ENCODE data around the gene ACOX3.

Gene ACOX3

GRCh38 chr4:8332038-8332857, 108.3 kb downstream of the ACOX3 start:
- no peak for DNase-seq

- no peak for DNase-seq
Measured at GRCh38 chr4:8331575-8331955, 109.0 kb downstream of the ACOX3 start.

GRCh38 chr4:8330821-8331574, 109.5 kb downstream of the ACOX3 start:
- DNase-seq = no peak

- no peak for DNase-seq
Measured at GRCh38 chr4:8329859-8330761, 110.4 kb downstream of the ACOX3 start.

- no peak for DNase-seq
Measured at GRCh38 chr4:8329560-8329858, 111.0 kb downstream of the ACOX3 start.

GRCh38 chr4:8328866-8329559, 111.5 kb downstream of the ACOX3 start:
- no peak for DNase-seq

DNA sequence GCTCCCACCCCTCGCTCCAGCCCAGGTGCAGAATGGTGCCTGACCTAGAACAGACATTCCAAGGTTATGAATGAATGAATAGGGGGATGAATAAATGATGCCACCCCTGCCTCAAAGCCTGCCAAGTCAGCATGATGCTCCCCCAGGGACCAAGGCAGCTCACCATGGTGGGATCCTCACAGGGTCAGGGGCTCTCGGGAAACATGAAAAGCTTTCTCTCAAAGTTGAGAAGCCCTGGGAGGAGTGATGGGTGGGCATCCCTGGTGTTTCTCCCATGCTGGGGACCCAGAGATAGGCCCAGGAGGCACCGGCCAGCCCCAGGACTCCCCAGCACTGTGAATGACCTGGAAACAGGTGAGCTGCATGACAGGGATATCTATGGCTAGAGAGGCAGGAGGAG, 112.1 kb downstream of the ACOX3 start:
- no peak for DNase-seq

DNA sequence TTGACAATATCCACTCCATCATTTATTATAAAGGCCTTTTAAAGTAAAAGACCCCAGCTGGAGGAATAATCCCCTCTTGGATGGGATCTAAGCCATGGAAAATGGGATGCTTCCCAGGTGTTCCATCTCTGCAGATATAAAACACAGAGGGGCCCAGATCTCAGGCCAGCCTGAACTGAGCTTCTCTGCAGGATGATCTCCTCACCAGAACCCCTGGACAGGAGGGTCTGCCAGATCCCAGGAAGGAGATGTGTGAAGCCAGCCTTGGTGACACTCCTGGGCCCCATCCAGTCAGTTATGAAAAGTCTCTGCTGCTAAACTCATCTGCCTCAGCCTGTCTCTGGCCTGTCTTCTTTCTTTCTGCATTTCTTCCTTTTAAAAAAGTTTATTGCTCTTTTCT, 114.3 kb downstream of the ACOX3 start:
- no peak for DNase-seq

DNA sequence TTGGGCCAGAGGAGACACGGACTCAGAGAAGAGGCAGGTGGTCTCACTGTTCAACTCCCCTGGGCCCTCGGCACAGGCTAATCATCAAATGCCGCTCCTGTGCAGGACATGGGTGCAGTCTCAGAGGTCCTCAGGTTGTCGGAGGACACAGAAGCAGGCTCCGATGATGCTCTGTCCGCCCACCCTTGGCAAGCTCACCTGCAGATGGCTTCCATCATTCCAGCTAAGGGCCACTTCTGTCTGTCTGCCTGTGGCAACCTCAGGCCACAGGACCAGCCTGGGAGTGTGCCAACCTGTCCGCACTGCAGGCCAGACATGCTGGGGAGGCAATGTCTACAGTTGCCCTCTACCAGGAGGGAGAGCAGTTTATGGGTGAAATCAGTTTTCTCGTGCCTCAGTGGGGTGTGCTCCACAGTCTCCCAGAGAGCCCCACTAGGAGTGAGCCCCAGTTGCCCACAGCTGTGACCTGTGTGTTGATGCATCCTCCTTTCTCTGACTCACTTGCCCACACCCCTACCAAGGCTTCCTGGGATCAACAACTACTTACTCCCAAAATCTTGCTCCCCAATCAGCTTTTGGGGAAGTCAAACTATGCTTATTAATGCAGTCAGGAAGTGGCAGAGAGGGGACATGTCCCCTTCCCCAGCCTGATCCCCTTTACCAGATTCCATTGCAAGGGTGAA, 115.1 kb downstream of the ACOX3 start:
- no peak for DNase-seq

GRCh38 chr4:8324640-8325239, 115.8 kb downstream of the ACOX3 start:
- DNase-seq = no peak

GRCh38 chr4:8323947-8324555, 116.5 kb downstream of the ACOX3 start:
- no peak for DNase-seq

GRCh38 chr4:8322794-8323704, 117.5 kb downstream of the ACOX3 start:
- no peak for DNase-seq

DNA sequence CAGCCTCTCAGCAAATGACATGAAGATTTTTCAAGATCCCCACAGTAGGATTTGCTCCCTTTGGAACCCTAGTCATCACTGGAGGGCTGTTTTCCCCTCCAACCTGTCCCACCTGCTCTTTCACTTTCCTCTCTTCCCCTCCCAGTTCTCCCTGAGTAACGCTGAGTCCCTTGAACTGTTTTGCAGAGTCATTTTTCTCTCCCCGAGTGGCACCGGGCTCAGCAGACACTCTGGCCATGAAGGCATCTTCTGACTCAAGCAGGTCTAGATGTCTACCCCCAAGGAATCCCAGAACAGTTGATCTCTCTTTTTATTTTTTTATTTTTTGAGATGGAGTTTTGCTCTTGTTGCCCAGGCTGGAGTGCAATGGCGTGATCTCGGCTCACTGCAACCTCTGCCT, 118.8 kb downstream of the ACOX3 start:
- DNase-seq = no peak

GRCh38 chr4:8321220-8321619, 119.3 kb downstream of the ACOX3 start:
- DNase-seq = no peak

GRCh38 chr4:8320386-8320750, 120.2 kb downstream of the ACOX3 start:
- no peak for DNase-seq

GRCh38 chr4:8319731-8320385, 120.7 kb downstream of the ACOX3 start:
- DNase-seq = no peak

- DNase-seq = no peak
Measured at GRCh38 chr4:8319061-8319460, 121.5 kb downstream of the ACOX3 start.

DNA sequence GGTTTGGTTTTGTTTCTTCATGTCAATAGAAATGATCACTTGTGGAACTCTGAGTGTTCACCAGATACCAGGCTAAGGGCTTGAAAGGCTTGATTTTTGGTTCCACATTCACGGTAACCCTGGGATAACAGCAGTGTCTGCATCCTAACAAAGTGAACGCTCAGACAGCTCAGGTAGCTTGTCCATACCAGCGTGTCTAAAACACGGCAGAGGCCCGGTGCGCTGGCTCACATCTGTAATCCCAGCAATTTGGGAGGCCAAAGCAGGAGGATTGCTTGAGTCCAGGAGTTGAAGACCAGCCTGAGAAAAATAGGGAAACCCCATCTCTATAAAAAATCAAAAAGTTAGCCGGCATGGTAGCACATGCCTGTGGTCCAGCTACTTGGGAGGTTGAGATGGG, 122.0 kb downstream of the ACOX3 start:
- no peak for DNase-seq

GRCh38 chr4:8317474-8317873, 123.0 kb downstream of the ACOX3 start:
- DNase-seq = no peak

GRCh38 chr4:8316911-8317351, 123.6 kb downstream of the ACOX3 start:
- DNase-seq = no peak
